Raji (cell line): ENCODE data around the gene GNB3.

Experiments
- POLR2A ChIP-seq: IDR thresholded peaks from 2 replicates; pipeline ENCODE4 v1.6.1; 2011; ENCODE audit warnings: low read depth, low read length, control low read depth; ENCODE audit not compliant: insufficient read depth

Gene GNB3

GRCh38 chr12:6840761-6841515 is at the start of gene GNB3:
TSS of gene GNB3 (plus strand) at chr12:6840925. CDS start at chr12:6841288, 363 bp downstream.
- TF ChIP-seq POLR2A = no peak

GRCh38 chr12:6791931-6792520 is 48.7 kb upstream of the GNB3 start:
- TF ChIP-seq POLR2A = no peak

DNA sequence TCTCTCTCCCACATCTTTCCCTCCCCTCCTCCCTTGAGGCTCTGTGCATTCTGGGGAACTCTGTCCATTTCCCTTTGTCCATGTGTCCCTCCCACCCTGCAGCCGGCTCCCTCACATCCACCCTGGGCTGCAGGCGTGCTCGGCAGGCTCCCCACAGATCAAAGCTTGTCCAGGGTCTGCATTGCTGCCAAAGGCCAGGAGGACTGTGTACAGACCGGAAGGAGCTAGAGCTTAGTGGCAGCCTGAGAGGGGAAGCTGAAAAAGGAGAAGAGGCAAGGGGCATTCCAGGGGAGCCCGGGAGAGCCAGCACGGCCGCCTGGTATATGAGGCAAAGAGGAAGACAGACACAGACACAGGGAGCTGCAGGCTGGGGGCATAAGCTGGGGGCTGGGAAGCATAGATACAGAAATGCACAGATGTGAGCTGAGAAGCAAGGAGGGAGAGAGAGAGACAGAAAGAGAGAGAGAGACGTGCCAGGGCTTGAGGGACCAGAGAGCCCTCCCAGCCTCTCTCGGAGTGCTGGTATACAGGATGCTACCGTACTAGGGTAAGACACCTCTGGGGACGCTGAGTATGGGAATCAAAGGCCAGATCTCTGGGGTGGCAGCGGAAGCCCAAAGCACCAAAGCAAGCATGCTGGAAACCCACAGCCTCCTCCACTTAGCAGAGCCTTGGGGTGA is 48.1 kb upstream of the GNB3 start:
- no peak for TF ChIP-seq POLR2A

GRCh38 chr12:6795088-6795487 is 45.6 kb upstream of the GNB3 start:
- no peak for TF ChIP-seq POLR2A

- TF ChIP-seq POLR2A = no peak
Observed at GRCh38 chr12:6796576-6796975, 44.1 kb upstream of the GNB3 start.

- TF ChIP-seq POLR2A = no peak
Observed at GRCh38 chr12:6799147-6799546, 41.6 kb upstream of the GNB3 start.

GRCh38 chr12:6807170-6807569 is 33.6 kb upstream of the GNB3 start:
- TF ChIP-seq POLR2A = no peak

DNA sequence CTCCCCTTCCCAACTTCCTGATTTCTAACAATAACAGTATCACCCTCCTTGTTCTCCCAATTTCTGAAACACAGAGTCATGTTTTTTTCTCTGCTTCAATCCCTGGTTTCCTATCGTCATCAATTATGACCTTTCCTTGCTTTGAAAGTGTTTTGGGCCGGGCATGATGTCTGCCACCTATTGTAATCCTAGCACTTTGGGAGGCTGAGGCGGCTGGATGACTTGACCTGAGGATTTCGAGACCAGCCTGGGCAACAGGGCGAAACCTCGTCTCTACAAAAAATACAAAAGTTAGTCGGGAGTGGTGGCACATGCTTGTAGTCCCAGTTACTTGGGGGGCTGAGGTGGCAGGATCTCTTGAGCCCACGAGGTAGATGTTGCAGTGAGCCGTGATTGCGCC is 31.7 kb upstream of the GNB3 start:
- TF ChIP-seq POLR2A = no peak

- no peak for TF ChIP-seq POLR2A
Observed at GRCh38 chr12:6810758-6811157, 30.0 kb upstream of the GNB3 start.

DNA sequence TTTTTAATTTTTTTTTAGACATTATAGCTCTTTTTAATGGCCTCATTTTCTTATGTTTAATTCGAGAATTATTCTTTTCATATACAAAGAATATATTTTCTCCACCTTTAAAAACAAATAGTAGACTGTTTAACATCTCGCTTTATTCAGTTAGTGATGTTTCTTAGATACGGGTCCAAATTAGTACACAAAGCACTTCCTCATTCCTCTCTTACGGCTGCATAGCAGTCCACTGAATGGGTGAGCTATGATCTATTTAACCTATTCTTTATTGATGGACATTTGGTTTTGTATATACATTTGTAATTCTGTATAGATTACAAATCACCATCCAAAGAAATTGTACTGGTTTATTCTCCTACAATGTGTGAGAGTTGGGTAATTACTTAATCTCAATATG is 27.4 kb upstream of the GNB3 start:
- TF ChIP-seq POLR2A = no peak

GRCh38 chr12:6816598-6816997 is 24.1 kb upstream of the GNB3 start:
- no peak for TF ChIP-seq POLR2A

- TF ChIP-seq POLR2A = no peak
Observed at GRCh38 chr12:6817098-6817497, 23.6 kb upstream of the GNB3 start.

GRCh38 chr12:6817662-6818157 is 23.0 kb upstream of the GNB3 start:
- TF ChIP-seq POLR2A = no peak

GRCh38 chr12:6818222-6818621 is 22.5 kb upstream of the GNB3 start:
- TF ChIP-seq POLR2A = no peak

DNA sequence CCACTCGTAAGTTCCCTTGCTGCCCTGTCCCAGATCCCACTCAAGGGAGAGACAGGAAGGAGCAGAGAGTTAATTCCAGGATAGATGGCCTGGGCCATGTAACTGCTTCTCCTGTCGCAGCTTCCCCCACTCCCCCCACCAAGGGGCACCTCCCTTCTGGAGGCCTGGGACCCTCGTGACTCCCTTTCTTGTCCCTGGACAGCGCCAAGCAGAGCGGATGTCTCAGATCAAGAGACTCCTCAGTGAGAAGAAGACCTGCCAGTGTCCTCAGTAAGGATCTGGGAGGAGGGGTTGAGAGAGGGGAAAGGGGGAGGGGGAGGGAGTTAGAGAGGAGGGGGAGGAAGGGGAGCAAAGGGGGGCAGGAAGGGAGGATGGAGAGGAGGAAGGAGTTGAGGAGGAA is 22.1 kb upstream of the GNB3 start:
- TF ChIP-seq POLR2A = no peak
